Muscle of arm (tissue), 12 donors: ENCODE results near the gene PDZD2. TPM values are rescaled to one million over a fixed set of nuclear protein-coding genes. Genes with fewer than 3 reads are reported as not detected.

Experiments
- DNase-seq: peaks from one replicate; pipeline ENCODE4 v3.0.0-alpha.2; 2013
- polyA plus RNA-seq, 12 donors: library from polyadenylated mRNA; unstranded; fragments of 120-200 nt; gene quantifications; one replicate each; pipeline ENCODE4 v1.2.1, GENCODE V29; 2013; ENCODE audit not compliant: insufficient read length in 12 of 12

Gene PDZD2
- polyA plus RNA-seq, 12 donors, result 5.0 to 28.2 (median 8.6) TPM; not detected in 1

DNA sequence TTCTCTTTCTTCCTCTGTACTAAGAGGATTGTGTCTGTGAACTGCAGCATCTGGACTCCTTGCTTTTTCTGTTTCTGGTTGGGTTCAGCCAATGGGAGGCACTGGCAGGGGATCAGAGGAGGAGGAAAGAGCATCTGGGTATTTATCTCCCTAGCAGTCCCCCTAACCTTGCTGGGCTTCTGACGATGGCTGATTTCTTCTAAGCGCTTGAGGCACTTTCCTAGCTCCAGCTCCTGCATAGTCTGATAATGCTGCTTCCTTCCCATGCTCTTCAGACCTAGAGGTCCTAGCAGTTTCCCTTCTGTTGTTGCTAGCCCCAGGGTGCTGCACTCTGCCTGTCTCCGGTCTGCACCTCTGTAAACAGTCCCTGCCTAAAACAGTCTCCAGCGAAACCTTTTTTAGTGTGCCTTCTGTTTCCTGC, 225.1 kb downstream of the PDZD2 start:
- no peak for DNase-seq

DNA sequence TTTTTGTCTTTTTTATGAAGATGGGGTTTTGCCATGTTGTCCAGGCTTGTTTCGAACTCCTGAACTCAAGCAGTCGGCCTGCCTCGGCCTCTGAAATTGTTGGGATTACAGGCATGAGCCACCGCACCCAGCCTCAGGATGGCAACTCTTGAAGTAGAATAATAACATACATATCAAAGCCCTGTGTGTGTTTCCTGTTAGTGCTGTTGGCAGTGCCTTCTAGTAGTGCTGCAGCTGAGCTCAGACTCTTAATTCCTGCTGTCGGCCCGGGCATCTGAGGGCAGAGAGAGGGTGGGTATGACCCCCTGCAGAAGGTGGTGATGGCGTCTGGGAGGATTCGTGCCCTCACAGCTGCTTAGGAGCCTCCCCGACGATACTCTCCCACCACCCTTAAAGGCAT, 227.2 kb downstream of the PDZD2 start:
- DNase-seq, result no peak

DNA sequence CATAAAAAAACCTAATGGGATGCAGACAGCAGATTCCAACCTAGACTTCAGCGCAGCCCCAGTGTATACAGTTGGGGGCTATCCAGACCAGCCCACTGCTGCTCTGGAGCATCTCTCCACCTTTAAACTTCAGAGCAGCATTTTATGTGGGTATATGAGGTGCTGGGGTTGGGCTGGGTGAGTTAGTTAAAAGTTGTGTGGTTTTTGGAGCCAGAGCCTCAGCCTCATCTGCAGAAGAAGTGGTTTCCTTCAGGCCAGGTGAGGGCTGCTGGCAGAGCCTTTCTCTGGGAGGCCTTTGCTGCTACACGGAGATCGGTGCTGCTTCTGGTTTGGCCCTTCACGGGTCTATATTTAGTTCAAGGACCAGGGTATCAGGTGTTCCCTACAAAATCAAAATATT, 228.3 kb downstream of the PDZD2 start:
- DNase-seq, result no peak

DNA sequence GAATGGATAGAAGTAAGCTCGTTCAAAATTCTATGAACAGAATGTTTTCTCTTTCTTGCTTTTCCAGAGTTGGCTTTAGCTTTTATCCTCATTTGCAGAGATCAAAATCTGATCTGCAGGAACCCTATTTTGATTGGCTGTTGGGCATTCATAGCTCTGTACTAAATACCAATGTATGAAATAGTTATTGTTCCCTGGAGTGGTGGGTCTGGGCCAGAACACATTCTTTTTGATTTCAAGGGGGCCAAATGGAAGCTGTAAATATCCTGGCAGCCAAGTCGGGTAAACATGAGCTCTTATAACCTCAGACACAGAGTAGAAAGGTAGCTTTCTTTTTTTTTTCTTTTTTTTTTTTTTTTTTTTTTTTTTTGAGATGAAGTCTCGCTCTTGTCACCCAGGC, 241.5 kb downstream of the PDZD2 start:
- DNase-seq, result peak; percentile 34

DNA sequence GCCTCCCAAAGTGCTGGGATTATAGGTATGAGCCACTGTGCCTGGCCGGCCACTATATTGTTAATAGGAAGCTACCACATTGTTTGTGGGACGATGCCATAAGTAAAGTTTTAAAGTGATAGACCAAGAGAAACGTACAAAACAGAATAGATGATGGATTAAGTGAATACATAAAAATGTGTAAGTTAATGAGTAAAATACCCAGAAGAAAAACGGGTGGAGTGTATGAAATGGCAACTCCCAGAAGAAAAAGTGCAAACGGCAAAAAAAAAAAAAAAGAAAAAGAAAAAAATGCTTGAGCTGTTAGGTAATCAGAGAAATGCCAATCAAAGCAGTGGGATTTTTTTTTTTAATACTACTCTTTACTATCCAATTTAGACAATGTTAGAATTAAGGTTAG, 246.0 kb downstream of the PDZD2 start:
- DNase-seq, result no peak

DNA sequence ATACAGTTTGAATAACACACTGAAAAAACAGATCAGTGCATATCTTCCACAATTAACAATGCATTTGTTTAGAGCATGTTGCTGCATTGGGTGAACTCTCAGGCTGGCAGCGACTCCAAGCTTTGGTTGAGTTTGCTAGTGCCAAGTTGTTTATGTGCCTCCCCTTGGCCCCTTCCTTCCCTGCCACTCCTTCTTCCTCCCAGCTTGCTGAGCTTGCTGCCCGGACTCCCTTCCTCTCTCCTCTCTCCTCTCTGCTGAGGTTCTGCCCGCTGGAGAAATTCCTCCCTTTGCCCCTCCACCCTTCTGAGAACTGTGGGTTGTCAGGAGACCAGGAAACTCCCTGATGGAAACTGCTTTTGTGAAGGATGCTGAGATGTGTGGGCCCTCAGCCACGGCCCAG, 247.3 kb downstream of the PDZD2 start:
- no peak for DNase-seq

DNA sequence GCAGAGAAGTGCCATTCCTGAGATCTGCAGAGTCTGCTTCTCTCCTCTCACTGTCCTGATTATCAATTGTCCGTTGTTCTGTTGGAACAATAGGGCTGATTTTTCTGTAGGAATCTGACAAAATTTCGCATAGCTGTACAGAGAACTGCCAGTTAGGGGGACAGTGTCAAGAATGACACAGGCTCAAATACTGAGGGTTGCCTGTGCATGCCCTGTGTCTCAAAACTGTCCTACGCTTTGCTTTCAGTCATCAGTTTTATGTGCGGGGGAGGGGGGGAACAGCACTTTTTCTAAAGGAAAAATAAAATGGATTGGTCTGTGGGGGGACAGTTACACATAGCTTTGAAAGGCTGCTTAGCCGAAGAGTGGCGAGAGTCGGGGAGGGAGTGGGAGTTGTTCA, 248.6 kb downstream of the PDZD2 start:
- DNase-seq, result no peak

DNA sequence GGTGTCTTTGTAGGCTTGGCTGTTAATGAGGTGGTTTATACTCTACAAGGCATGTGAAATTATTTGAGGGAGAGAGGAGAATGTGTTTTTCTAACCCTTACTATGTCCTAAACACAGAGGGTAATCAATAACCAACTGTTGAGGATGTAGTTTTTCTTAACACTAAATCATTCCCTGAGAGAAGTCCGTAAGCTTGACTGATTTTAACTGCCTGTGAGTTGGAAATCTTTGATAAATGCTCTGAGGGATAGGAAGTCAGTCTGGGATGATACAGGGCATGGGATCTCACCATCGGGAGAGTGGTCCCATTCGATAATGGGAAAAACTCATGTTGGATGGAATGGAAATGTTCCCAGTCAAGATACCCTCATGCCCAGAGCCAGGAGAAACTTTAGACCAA, 249.6 kb downstream of the PDZD2 start:
- DNase-seq, result no peak

DNA sequence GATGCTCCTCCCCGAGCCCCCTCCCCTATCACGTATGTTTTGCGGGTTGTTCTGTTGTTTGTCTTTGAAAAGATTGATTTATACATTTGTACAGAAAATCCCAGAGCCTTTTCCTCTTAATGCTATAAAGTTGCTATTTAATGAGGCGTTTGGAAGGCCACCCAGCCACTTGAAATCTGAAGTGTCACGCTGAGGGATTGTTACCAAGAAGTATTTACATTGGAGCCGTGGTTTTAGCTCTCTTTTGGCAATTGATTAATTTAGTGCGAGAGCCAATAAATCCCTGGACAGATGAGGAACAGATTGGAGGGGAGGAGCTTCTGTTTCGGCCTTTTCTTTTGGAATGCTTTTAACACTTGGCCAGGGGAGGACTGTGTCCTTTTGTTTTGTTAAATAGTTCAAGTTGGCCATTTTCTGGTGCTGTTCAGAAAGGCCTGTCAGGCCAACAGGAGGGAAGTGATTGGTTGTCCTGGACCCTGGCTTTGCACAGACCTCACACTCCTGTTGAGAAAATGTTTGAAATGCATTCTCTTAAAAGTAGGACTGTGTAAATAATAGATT, 250.2 kb downstream of the PDZD2 start:
- DNase-seq, result peak; percentile 32

DNA sequence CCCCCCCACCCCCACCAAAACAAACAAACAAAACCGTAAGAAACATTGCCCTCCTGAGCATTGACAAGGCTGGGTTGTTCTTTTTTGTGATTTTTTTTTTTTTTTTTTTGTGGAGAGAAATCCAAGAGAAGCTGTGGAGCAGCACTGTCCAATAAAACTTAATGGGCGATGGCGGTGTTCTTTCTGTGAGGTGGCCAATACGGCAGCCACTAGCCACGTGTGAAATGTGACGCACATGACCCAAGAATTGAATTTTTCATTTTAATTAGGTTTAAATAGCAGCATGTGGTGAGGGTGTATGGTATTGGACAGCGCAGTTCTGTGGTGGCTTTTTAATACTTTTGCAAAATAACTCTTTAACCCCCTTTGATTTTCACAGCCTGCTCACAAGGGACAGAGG, 251.1 kb downstream of the PDZD2 start:
- no peak for DNase-seq

DNA sequence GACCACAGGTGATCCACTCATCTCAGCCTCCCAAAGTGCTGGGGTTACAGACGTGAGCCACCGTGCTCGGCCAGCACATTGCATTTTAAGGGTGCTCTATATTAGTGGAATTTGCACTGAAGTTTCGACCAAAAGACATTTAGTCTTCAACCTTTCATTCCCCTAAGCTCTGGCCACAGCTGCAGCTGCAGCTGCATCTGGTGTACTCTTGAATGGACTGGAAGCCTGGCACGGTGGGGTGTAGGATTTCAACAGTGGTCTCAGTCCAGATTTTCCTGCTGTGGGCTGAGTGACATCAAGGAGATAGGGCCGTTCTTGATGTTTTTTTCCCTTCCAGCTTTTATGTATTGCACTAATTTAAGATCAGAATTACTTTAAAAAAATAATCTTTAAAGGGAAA, 255.2 kb downstream of the PDZD2 start:
- DNase-seq, result peak; percentile 28

DNA sequence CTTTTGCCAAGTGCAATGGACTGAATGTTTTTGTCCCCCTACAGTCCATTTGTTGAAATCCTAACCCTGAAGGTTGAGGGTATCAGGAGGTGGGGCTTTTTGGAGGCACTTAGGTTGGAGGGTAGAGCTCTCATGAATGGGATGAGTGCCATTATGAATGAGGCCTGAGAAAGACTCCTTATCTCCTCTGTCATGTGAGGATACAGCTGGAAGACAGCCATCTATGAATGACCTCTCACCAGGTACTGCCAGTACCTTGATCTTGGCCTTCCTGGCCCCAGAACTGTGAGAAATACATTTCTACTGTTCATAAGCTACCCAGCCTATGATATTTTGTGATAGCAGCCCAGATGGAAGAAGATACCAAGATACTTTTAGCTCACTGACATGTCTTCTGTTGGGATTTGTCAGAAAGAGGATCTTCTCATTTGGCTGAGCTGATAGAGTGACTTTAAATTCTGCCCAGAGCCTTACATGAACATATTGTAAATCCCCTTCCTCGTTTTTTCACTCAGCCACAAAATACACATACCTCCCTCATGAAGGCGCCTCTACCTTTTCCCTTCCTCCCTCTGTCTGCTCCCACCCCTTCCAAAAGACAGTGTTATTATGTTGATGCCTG, 256.4 kb downstream of the PDZD2 start:
- no peak for DNase-seq

DNA sequence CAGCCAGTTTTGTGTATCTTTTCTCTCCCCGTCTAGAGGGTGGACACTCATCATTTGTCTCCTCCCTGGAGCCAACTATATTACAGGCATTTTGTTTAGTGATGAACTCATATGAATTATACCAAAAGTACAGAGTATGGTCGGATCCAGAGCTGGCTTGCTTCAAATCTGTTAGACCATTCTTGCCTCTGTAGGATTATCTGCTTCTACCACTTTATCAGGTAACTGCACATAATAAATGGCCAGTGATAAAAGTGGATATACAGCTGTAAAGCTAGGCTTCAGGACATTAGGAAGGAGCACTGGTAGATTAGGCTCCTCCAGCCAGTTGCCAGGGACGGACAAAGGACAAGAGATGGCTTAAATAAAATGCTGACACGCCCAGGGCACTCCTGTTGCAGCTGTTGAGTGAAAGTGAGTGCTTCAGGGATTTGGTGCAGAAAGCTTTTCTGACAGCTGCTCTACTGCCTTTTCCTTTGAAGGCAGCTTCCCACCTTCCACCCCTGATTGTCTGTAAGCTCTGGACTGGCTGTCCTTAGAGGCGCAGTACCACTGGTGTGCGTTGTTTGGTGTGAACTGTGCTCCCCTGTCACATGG, 259.2 kb downstream of the PDZD2 start:
- DNase-seq, result no peak

DNA sequence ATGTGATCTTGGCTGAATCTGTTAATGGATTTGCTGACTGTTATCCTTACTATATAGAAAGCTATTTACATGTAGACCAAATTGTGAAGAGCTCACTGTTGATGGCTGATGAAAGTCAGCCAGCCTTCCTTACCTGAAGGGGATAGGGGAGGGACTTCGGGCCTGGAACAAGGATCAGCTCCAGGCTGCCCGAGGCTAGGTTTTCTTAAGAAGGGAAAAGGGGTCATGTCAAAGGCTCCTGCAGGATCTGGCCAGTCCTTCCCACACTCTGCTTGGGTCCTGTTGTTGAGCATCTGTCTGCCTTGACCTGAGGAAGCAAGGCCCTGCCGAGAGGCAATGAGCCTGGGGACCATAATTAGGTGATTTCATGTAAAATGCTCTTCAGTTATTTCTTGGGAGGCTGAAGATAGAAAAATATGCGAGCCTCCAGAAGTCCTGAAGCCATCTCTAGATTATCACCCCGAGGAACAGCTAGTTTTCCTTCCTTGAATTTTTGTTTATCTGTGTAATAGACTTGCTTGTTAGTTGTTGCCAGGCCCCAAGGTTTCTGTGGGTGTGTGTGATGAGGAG, 261.4 kb downstream of the PDZD2 start:
- DNase-seq, result no peak

DNA sequence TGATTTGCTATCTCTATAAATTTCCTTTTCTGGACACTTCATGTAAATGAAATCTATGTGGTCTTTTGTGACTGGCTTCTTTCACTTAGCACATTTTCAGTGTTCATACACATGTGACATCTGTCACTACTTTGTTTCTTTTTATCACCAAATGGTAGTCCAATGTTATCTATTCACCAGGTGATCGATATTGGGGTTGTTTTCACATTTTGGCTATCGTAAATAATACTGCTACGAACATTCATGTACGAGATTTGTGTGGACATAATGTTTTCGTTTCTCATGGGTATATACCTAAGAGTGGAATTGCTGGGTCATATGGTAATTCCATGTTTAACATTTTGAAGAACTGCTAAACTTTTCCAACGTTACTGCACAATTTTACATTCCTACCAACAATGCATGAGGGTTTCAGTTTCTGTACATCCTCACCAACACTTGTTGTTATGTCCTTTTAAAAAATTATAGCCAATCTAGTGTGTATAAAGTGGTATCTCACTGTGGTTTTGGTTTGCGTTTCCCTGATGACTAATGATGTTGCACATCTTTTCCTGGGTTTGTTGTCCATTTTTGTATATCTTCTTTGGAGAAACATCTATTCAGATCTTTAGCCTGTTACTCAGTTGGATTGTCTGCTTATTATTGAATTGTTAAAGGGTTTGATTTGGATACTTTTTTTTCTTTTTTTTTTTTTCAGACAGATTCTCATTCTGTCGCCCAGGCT, 263.0 kb downstream of the PDZD2 start:
- DNase-seq, result no peak

DNA sequence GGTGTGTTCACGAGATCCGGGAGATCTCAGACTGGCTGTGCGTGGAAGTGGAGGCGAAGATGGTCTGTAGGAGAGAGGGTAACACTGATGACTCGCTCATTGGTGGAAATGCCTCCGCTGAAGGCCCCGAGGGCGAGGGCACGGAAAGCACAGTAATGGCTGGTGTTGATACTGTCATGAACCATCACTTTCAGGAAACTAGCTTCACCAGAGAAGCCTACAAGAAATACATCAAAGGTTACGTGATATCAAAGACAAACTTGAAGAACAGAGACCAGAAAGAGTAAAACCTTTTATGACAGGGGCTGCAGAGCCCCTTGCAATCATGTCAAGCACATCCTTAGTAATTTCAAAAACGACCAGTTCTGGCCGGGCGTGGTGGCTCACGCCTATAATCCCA, 269.5 kb downstream of the PDZD2 start:
- no peak for DNase-seq

DNA sequence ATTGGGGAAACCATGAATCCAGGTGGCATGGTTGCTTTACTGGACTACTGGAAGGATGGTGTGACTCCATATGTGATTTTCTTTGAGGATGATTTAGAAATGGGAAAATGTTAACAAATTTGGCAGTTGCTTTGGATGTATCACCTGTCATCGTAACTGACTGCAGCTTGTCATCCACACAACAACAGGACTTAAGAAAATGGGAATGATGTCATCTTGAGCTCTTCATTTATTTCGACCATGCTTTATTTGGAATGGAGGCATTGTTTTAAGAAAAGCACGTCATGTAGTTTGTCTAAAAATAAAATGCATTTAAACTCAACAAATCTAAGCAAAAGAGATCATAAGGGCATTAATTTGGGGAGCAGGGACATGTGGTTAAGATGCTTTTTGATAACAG, 270.1 kb downstream of the PDZD2 start:
- no peak for DNase-seq

DNA sequence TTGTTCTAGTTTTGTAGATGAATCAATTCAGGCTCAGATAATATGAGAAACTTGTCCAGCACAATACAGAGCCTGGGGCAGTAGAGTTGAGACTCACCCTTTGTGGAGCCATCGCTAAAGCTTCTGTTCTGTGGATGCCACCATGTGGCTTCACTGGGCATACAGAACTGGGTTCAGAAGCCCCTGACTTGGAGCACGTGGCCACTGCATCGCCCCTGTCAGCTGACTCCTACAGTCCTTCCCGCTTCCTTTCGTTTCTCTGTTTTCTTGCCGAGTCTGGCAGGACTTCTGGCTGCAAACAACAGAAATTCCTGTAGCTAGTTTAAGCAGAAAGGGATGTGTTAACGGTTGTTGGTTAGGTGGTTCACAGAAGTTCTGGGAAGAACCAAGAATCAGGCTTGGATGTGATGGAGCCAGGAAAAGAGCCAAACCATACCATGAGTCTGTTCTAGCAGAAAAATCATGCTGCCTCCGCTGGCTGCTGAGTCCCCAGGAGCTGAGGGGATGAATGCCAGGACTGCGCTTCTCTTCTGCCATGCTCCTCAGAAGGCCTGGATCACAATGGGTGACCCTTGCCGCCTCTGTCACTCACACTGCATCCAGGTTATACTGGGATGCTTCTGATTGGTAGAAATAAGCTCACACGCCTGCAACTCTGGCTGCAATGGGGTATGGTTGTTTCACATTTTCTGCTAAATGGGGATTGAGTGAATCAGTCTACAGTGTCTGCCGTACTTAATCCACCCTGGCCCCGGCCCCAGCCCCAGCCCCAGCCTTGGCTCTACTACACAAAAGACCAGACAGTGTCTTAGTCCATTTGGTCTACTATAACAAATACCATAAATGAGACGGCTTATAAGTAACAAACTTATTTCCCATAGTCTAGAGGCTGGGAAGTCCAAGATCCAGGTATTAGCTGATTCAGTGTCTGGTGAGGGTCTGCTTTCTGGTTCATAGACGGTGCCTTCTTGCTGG, 272.6 kb downstream of the PDZD2 start:
- DNase-seq, result no peak

DNA sequence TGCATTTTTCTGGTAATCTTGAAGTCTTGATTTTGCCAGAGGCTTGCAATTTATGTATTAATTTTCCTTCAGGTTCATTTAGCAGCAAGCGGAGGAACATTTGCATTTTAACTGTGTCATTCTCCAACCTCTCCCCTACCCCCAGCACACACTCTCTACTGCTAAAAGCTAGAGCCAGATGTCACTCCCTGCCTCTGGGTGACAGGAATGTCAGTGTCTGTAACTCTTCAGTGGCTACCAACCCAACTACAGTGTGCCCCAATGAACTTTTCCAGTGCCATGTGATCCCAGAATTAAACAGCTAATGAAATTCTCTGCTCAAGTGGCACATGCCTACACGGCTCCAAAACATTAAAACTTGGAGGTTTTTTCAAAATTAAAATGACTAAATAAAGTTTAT, 274.9 kb downstream of the PDZD2 start:
- no peak for DNase-seq

DNA sequence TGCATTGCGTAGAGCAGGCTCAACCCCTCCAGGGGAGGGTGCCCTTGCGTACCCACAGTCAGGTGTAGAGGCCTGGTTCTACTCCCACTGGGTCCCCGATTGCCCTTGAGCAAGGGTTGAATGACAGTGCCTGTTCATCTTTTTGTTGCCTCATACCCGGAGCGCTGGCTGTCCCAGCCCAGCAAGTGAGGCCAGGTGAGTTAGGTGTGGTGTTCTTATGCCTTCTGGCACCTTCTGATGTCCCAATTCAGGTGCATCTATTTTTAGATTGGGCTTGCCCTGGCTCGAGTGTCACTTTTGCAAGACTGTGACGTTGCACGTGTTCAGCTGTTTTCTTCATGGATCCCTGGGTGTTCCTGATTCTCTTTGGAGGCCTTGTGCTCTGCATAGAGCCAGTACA, 277.4 kb downstream of the PDZD2 start:
- no peak for DNase-seq

DNA sequence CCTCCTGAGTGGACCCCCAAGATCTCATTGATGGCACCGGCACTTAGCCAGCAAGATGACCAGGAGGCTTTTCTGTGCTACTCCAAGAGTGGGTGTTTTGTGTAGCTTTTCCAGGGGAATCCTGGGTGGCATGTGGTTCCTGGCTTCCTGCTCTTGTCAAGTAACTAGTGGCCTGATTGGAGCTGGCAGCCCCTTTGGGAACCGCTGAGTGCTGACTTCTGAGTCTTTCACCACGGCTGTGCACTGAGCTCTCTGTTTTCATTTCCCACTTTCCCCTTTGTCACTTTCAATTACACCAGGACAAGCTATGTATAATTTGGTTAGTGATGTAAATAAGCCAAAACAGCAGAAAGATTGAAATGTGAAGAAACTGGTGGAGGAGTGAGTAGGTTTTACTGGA, 279.8 kb downstream of the PDZD2 start:
- no peak for DNase-seq
